GM18499 (cell line): ENCODE results near the gene FOXP1.
"Not testable (repeated sequence)": the region's sequence is repeated elsewhere in the genome, so short reads cannot be mapped to it uniquely, and the experiment has no call there.

ENCODE experiments used
- ATAC-seq: cut with Tn5 transposase; IDR thresholded peaks from one replicate; pipeline ENCODE4 v1.9.1; 2021; ENCODE audit warnings: moderate number of reproducible peaks; ENCODE audit not compliant: insufficient read depth, unreplicated experiment

The FOXP1 gene

GRCh38 chr3:71438904-71439303, 144.6 kb downstream of the FOXP1 start:
- no peak for ATAC-seq

GRCh38 chr3:71438071-71438685, 145.3 kb downstream of the FOXP1 start:
- ATAC-seq = no peak

GRCh38 chr3:71436337-71436736, 147.2 kb downstream of the FOXP1 start:
- no peak for ATAC-seq

GRCh38 chr3:71435836-71436235, 147.7 kb downstream of the FOXP1 start:
- ATAC-seq = not testable (repeated sequence)

GRCh38 chr3:71433631-71434030, 149.9 kb downstream of the FOXP1 start:
- no peak for ATAC-seq

- ATAC-seq = no peak
Observed at GRCh38 chr3:71432044-71432975, 151.2 kb downstream of the FOXP1 start.

- no peak for ATAC-seq
Observed at GRCh38 chr3:71430941-71431552, 152.5 kb downstream of the FOXP1 start.

- no peak for ATAC-seq
Observed at GRCh38 chr3:71429597-71429988, 153.9 kb downstream of the FOXP1 start.

- no peak for ATAC-seq
Observed at GRCh38 chr3:71428841-71429596, 154.5 kb downstream of the FOXP1 start.

- ATAC-seq = no peak
Observed at GRCh38 chr3:71425491-71426071, 157.9 kb downstream of the FOXP1 start.

- no peak for ATAC-seq
Observed at GRCh38 chr3:71423151-71423906, 160.2 kb downstream of the FOXP1 start.

GRCh38 chr3:71421820-71422566, 161.5 kb downstream of the FOXP1 start:
- ATAC-seq = peak; percentile 89

GRCh38 chr3:71421475-71421819, 162.1 kb downstream of the FOXP1 start:
- ATAC-seq = peak; percentile 29

- ATAC-seq = no peak
Observed at GRCh38 chr3:71419369-71419768, 164.2 kb downstream of the FOXP1 start.

- ATAC-seq = no peak
Observed at GRCh38 chr3:71417791-71418190, 165.7 kb downstream of the FOXP1 start.

- ATAC-seq = no peak
Observed at GRCh38 chr3:71416876-71417275, 166.7 kb downstream of the FOXP1 start.

GRCh38 chr3:71415681-71416122, 167.8 kb downstream of the FOXP1 start:
- no peak for ATAC-seq

GRCh38 chr3:71414189-71414927, 169.2 kb downstream of the FOXP1 start:
- ATAC-seq = no peak
